ENCODE results near the gene CDCA4. TPM values are rescaled to one million over a fixed set of nuclear protein-coding genes. Genes with fewer than 3 reads are reported as not detected.

Gene CDCA4
- total and polyA plus RNA-seq, 10 of the 15 experiments (the other 5 are each of a cell fraction or from before 2014, with no cell fraction given) = 10.4 to 64.0 (median 52.1) TPM

- Histone ChIP-seq H3K9ac (ENCODE audit: control insufficient read depth, insufficient read depth, low read length) (no peak overlapping the region), H3K4me1 (ENCODE audit: control insufficient read depth, insufficient read depth, low read length) (peaks cover 12% of the 10 kb centered on the region), H3K79me2 (ENCODE audit: control insufficient read depth, insufficient read depth, low read length) (peaks cover 33% of the 10 kb centered on the region), H3K4me2 (ENCODE audit: control insufficient read depth, insufficient read depth) (no peak overlapping the region), H4K20me1 (ENCODE audit: control insufficient read depth, insufficient read depth) (peaks cover 18% of the 10 kb centered on the region), H3K36me3 (ENCODE audit: control insufficient read depth in 2 of 2, insufficient read depth in 2 of 2, low read length in 1 of 2) (peaks cover 37 to 43% of the 10 kb centered on the region in 2 experiments), H3K9me3 (replicated peaks; ENCODE audit: control insufficient read depth, insufficient read depth, low read length) (no peaks in the 10 kb centered on the region), H3K27me3 (replicated peaks in 1 of 2; ENCODE audit: control insufficient read depth in 2 of 2, insufficient read depth in 2 of 2, low read length in 1 of 2) (no peaks in the 10 kb centered on the region), H2AFZ (ENCODE audit: control insufficient read depth, low read depth, low read length) (no peak overlapping the region), H3K4me3 (no peak overlapping the region), H3K27ac (ENCODE audit: control insufficient read depth, insufficient read depth) (no peak overlapping the region)
- 96% methylated on average over 15 of the region's 15 CpGs for WGBS (ENCODE audit: insufficient coverage, insufficient replicate concordance, low lambda C conversion rate, missing lambda C conversion rate)
- ChIA-PET POLR2A (no interaction called here), SMC1A (ENCODE audit: uncharacterized antibody, unreplicated experiment) (interaction anchor here (1.4 kb wide), 1 partner anchor 10 kb away, joined by 3 read pairs; the partner anchor contains the start of gene GPR132), RAD21 (ENCODE audit: unreplicated experiment) (no interaction called here), CTCF (no interaction called here)
- in situ Hi-C loops (cut with MboI) = no loop called here
- intact Hi-C loops (cut with micrococcal nuclease; ENCODE audit: unreplicated experiment) = no loop called here
- TF ChIP-seq HDGF (IDR thresholded peaks at IDR 0.05) = no peak
- TF ChIP-seq, protein P1, sequence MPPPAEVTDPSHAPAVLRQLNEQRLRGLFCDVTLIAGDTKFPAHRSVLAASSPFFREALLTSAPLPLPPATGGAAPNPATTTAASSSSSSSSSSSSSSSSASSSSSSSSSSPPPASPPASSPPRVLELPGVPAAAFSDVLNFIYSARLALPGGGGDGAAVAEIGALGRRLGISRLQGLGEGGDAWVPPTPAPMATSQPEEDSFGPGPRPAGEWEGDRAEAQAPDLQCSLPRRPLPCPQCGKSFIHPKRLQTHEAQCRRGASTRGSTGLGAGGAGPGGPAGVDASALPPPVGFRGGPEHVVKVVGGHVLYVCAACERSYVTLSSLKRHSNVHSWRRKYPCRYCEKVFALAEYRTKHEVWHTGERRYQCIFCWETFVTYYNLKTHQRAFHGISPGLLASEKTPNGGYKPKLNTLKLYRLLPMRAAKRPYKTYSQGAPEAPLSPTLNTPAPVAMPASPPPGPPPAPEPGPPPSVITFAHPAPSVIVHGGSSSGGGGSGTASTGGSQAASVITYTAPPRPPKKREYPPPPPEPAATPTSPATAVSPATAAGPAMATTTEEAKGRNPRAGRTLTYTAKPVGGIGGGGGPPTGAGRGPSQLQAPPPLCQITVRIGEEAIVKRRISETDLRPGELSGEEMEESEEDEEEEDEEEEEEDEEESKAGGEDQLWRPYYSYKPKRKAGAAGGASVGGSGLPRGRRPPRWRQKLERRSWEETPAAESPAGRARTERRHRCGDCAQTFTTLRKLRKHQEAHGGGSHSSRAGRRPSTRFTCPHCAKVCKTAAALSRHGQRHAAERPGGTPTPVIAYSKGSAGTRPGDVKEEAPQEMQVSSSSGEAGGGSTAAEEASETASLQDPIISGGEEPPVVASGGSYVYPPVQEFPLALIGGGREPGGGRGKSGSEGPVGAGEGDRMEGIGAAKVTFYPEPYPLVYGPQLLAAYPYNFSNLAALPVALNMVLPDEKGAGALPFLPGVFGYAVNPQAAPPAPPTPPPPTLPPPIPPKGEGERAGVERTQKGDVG (CRISPR knock-in tag; IDR thresholded peaks at IDR 0.05) = no peak
- FAIRE-seq (no peak), DNase-seq (ENCODE audit: low read depth, low spot score) (no peak), ATAC-seq (no peak)
- no TSS peak for BruUV-seq (replicated peaks)
Observed at GRCh38 chr14:105055334-105055733, 34.5 kb upstream of the CDCA4 start.

GRCh38 chr14:105053996-105054395, 33.1 kb upstream of the CDCA4 start:
- Histone ChIP-seq H3K27ac (ENCODE audit: control insufficient read depth, insufficient read depth) (no peak overlapping the region), H4K20me1 (ENCODE audit: control insufficient read depth, insufficient read depth) (peaks cover 13% of the 10 kb centered on the region), H3K9ac (ENCODE audit: control insufficient read depth, insufficient read depth, low read length) (no peak overlapping the region), H3K36me3 (ENCODE audit: control insufficient read depth in 2 of 2, insufficient read depth in 2 of 2, low read length in 1 of 2) (peaks cover 44 to 46% of the 10 kb centered on the region in 2 experiments), H3K4me1 (ENCODE audit: control insufficient read depth, insufficient read depth, low read length) (0 out of 2 replicates have a peak, but pooled peaks cover 4% of the 10 kb centered on the region), H3K4me2 (ENCODE audit: control insufficient read depth, insufficient read depth) (no peak overlapping the region), H2AFZ (ENCODE audit: control insufficient read depth, low read depth, low read length) (no peak overlapping the region), H3K79me2 (ENCODE audit: control insufficient read depth, insufficient read depth, low read length) (peaks cover 20% of the 10 kb centered on the region), H3K9me3 (replicated peaks; ENCODE audit: control insufficient read depth, insufficient read depth, low read length) (no peaks in the 10 kb centered on the region), H3K4me3 (no peak overlapping the region), H3K27me3 (replicated peaks in 1 of 2; ENCODE audit: control insufficient read depth in 2 of 2, insufficient read depth in 2 of 2, low read length in 1 of 2) (no peaks in the 10 kb centered on the region)
- no TSS peak for BruUV-seq (replicated peaks)
- 97% methylated on average over 14 of the region's 15 CpGs for WGBS (ENCODE audit: insufficient coverage, insufficient replicate concordance, low lambda C conversion rate, missing lambda C conversion rate)
- ChIA-PET POLR2A (no interaction called here), RAD21 (ENCODE audit: unreplicated experiment) (interaction anchor here (0.9 kb wide), 1 partner anchor 10 kb away, joined by 3 read pairs; no protein-coding TSS in a partner anchor), SMC1A (ENCODE audit: uncharacterized antibody, unreplicated experiment) (interaction anchor here (1.2 to 1.6 kb wide), 3 partner anchors 10 to 28 kb away, joined by 3 to 6 read pairs (median 4); no protein-coding TSS in a partner anchor), CTCF (interaction anchor here (0.8 to 1.5 kb wide), 4 partner anchors 11 to 78 kb away, joined by 3 to 5 read pairs (median 4); partner anchors contain the start of gene GPR132)
- in situ Hi-C loops (cut with MboI) = no loop called here
- FAIRE-seq (no peak), ATAC-seq (no peak), DNase-seq (ENCODE audit: low read depth, low spot score) (no peak)
- intact Hi-C loops (cut with micrococcal nuclease; ENCODE audit: unreplicated experiment) = no loop called here
- no peak for TF ChIP-seq POU2F2 (IDR thresholded peaks at IDR 0.05; ENCODE audit: borderline replicate concordance, low read depth, low read length)
- peak; percentile 40; the same call in 1 of the 2 replicates for TF ChIP-seq POLR2AphosphoS5 (IDR thresholded peaks at IDR 0.05; ENCODE audit: low read length)
- TF ChIP-seq CBX5 (IDR thresholded peaks at IDR 0.05; ENCODE audit: low read depth) = no peak
- TF ChIP-seq, protein P2, sequence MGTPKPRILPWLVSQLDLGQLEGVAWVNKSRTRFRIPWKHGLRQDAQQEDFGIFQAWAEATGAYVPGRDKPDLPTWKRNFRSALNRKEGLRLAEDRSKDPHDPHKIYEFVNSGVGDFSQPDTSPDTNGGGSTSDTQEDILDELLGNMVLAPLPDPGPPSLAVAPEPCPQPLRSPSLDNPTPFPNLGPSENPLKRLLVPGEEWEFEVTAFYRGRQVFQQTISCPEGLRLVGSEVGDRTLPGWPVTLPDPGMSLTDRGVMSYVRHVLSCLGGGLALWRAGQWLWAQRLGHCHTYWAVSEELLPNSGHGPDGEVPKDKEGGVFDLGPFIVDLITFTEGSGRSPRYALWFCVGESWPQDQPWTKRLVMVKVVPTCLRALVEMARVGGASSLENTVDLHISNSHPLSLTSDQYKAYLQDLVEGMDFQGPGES (IDR thresholded peaks at IDR 0.05) = no peak

Measured in GM12878 (cell line).